OCI-LY7 (cell line): Measurements from ENCODE around the gene CCNL1. TPM values are rescaled to one million over a fixed set of nuclear protein-coding genes. Genes with fewer than 3 reads are reported as not detected.

Source experiments
- BruUV-seq: library from RNA; stranded (reverse); fragments of 400-500 nt; replicated peaks from 2 replicates; lab custom pipeline; 2021; lab: Mats Ljungman, UMichigan
- CTCF ChIA-PET: fragments of 300-600 bp; sonication (Branson Sonifier 250); formaldehyde crosslinking; loops from one replicate; lab custom pipeline; 2022; ENCODE audit warnings: antibody characterized with exemption; ENCODE audit not compliant: unreplicated experiment; lab: Charles Lee
- POLR2A ChIA-PET: fragments of 300-600 bp; sonication (Branson Sonifier 250); formaldehyde crosslinking; loops from one replicate; lab custom pipeline; 2022; ENCODE audit warnings: antibody characterized with exemption; lab: Charles Lee
- DNase-seq: peaks from one replicate; pipeline ENCODE4 v3.0.0-alpha.2; 2015; ENCODE audit warnings: low spot score
- H2AFZ ChIP-seq: fragments of 200-600 bp; sonication (generic), shearing (Covaris generic); 2 replicates; pipeline ENCODE4 v1.6.1; 2014; ENCODE audit warnings: mild to moderate bottlenecking, antibody characterized with exemption, low read length, moderate library complexity
- H3K27ac ChIP-seq: fragments of 200-600 bp; sonication (generic); 2 replicates; pipeline ENCODE4 v1.5.1; 2014; ENCODE audit warnings: mixed run types, low read depth, mild to moderate bottlenecking, moderate library complexity, low read length, inconsistent platforms; ENCODE audit not compliant: poor library complexity, severe bottlenecking
- H3K36me3 ChIP-seq: fragments of 200-600 bp; sonication (generic); 2 replicates; pipeline ENCODE4 v1.6.1; 2014; ENCODE audit warnings: mild to moderate bottlenecking, antibody characterized with exemption, low read length, moderate library complexity, mixed read lengths; ENCODE audit not compliant: insufficient read depth
- H3K4me1 ChIP-seq: fragments of 200-600 bp; sonication (generic); 2 replicates; pipeline ENCODE4 v1.5.1; 2014; ENCODE audit warnings: mild to moderate bottlenecking, low read length; ENCODE audit not compliant: insufficient read depth, poor library complexity, severe bottlenecking
- H3K4me2 ChIP-seq: fragments of 200-600 bp; sonication (generic); 2 replicates; pipeline ENCODE4 v1.6.1; 2014; ENCODE audit warnings: mild to moderate bottlenecking, low read length
- H3K4me3 ChIP-seq: fragments of 200-600 bp; sonication (generic); 2 replicates; pipeline ENCODE4 v1.5.1; 2014; ENCODE audit warnings: mild to moderate bottlenecking, low read depth, low read length; ENCODE audit not compliant: poor library complexity, severe bottlenecking
- H3K79me2 ChIP-seq: fragments of 200-600 bp; sonication (generic); 2 replicates; pipeline ENCODE4 v1.6.1; 2016; ENCODE audit warnings: low read depth, mild to moderate bottlenecking, low read length, moderate library complexity, mixed read lengths; ENCODE audit not compliant: insufficient read depth
- H3K9me2 ChIP-seq: fragments of 200-600 bp; sonication (generic); 2 replicates; pipeline ENCODE4 v1.6.1; 2016; ENCODE audit warnings: mild to moderate bottlenecking, low read length, mixed read lengths; ENCODE audit not compliant: insufficient read depth
- H3K9me3 ChIP-seq: fragments of 200-600 bp; sonication (generic); 2 replicates; pipeline ENCODE4 v1.6.1; 2014; ENCODE audit warnings: mild to moderate bottlenecking, mixed run types, low read length, mixed read lengths
- H4K20me1 ChIP-seq: fragments of 200-600 bp; sonication (generic); 2 replicates; pipeline ENCODE4 v1.6.1; 2014; ENCODE audit warnings: mild to moderate bottlenecking, antibody characterized with exemption, low read length, moderate library complexity, mixed read lengths; ENCODE audit not compliant: insufficient read depth
- CTCF ChIP-seq: fragments of 200-600 bp; sonication (generic); conservative IDR thresholded peaks from 2 replicates; pipeline ENCODE4 v1.5.1; 2014; ENCODE audit warnings: mild to moderate bottlenecking, antibody characterized with exemption, low read length, moderate library complexity, mixed read lengths
- EZH2phosphoT487 ChIP-seq: fragments of 200-600 bp; sonication (generic); IDR thresholded peaks from 2 replicates; pipeline ENCODE4 v1.6.1; 2018; ENCODE audit warnings: low read depth, borderline replicate concordance, mild to moderate bottlenecking, mixed run types, antibody characterized with exemption, low read length, moderate library complexity, mixed read lengths
- intact Hi-C: fragments of 100-400 bp; cut with micrococcal nuclease; formaldehyde crosslinking; loops from one replicate; pipeline ENCODE4 v1.10.0; 2022; ENCODE audit not compliant: unreplicated experiment
- total RNA-seq, 2 experiments: library from RNA; depleted of rRNA in 1 of 2; stranded (reverse); fragments of >200 nt in 1 of 2; shearing (Covaris generic) in 1 of 2; gene quantifications; 2 replicates each; pipeline ENCODE4 v1.2.3, GENCODE V29; 2014 to 2022

CCNL1 gene
- total RNA-seq, 2 experiments from 2014 or later: 158 to 280 TPM

- Histone ChIP-seq H3K9me2 (no peaks in the 10 kb centered on the region), H3K79me2 (no peaks in the 10 kb centered on the region), H3K9me3 (no peaks in the 10 kb centered on the region), H3K27ac (no peak overlapping the region), H4K20me1 (no peaks in the 10 kb centered on the region), H3K36me3 (no peaks in the 10 kb centered on the region), H3K4me2 (no peak overlapping the region), H3K4me1 (peaks cover 2% of the 10 kb centered on the region), H3K4me3 (no peak overlapping the region), H2AFZ (no peak overlapping the region)
- CTCF ChIA-PET: no interaction called here
- no TSS peak for BruUV-seq
- intact Hi-C loops: no loop called here
- POLR2A ChIA-PET: interaction anchor here (0.9 to 3.8 kb wide), 2 partner anchors 11 to 35 kb away, joined by 4 to 15 read pairs; no protein-coding TSS in a partner anchor
- TF ChIP-seq CTCF (no peak), EZH2phosphoT487 (no peak)
- DNase-seq: no peak
Observed at GRCh38 chr3:157123621-157124020, 36.3 kb downstream of the CCNL1 start.

- no peak for DNase-seq
- Histone ChIP-seq H3K36me3 (no peaks in the 10 kb centered on the region), H3K4me3 (no peak overlapping the region), H3K4me1 (no peaks in the 10 kb centered on the region), H3K79me2 (no peaks in the 10 kb centered on the region), H3K27ac (no peak overlapping the region), H3K4me2 (no peak overlapping the region), H4K20me1 (no peaks in the 10 kb centered on the region), H3K9me3 (no peaks in the 10 kb centered on the region), H3K9me2 (no peaks in the 10 kb centered on the region), H2AFZ (no peak overlapping the region)
- TF ChIP-seq CTCF: no peak
- no peak for TF ChIP-seq EZH2phosphoT487
- intact Hi-C loops: no loop called here
- ChIA-PET POLR2A (interaction anchor here (0.7 to 3.8 kb wide), 9 partner anchors 10 to 52 kb away, joined by 3 to 15 read pairs (median 4); no protein-coding TSS in a partner anchor), CTCF (interaction anchor here (2.6 kb wide), 1 partner anchor 15 kb away, joined by 9 read pairs; no protein-coding TSS in a partner anchor)
- no TSS peak for BruUV-seq
Observed at GRCh38 chr3:157122832-157123427, 37.0 kb downstream of the CCNL1 start.

GRCh38 chr3:157122116-157122515 lies 37.8 kb downstream of the CCNL1 start:
- POLR2A ChIA-PET: interaction anchor here (0.7 to 3.8 kb wide), 9 partner anchors 9 to 53 kb away, joined by 3 to 15 read pairs (median 4); no protein-coding TSS in a partner anchor
- BruUV-seq: no TSS peak
- intact Hi-C loops: no loop called here
- Histone ChIP-seq H3K4me3 (no peak overlapping the region), H3K4me2 (no peak overlapping the region), H3K36me3 (no peaks in the 10 kb centered on the region), H2AFZ (peak overlapping the region; percentile 12; the same call in 1 of the 2 replicates), H3K79me2 (no peaks in the 10 kb centered on the region), H3K9me2 (no peaks in the 10 kb centered on the region), H3K4me1 (no peaks in the 10 kb centered on the region), H3K9me3 (no peaks in the 10 kb centered on the region), H3K27ac (no peak overlapping the region), H4K20me1 (no peaks in the 10 kb centered on the region)
- TF ChIP-seq EZH2phosphoT487: no peak
- TF ChIP-seq CTCF: no peak
- CTCF ChIA-PET: interaction anchor here (2.6 kb wide), 1 partner anchor 15 kb away, joined by 9 read pairs; no protein-coding TSS in a partner anchor
- DNase-seq: no peak
